Upper lobe of right lung (tissue), 1 donor: ENCODE measurements around the gene FAM162B. TPM values are rescaled to one million over a fixed set of nuclear protein-coding genes. Genes with fewer than 3 reads are reported as not detected.

Source experiments
- ATAC-seq: fragments of 200-7000 bp; cut with Tn5 transposase; one replicate; pipeline ENCODE4 v1.9.1; 2020; ENCODE audit warnings: mild to moderate bottlenecking, moderate library complexity
- DNase-seq: peaks from one replicate; pipeline ENCODE4 v3.0.0-alpha.2; 2020
- H3K27ac ChIP-seq: fragments of 200-600 bp; one replicate; pipeline ENCODE4 v1.8.0; 2022
- H3K27me3 ChIP-seq: fragments of 200-600 bp; one replicate; pipeline ENCODE4 v1.8.0; 2022; ENCODE audit warnings: mild to moderate bottlenecking
- H3K36me3 ChIP-seq: fragments of 200-600 bp; one replicate; pipeline ENCODE4 v1.8.0; 2022
- H3K4me1 ChIP-seq: fragments of 200-600 bp; one replicate; pipeline ENCODE4 v1.8.0; 2022
- H3K4me3 ChIP-seq: fragments of 200-600 bp; one replicate; pipeline ENCODE4 v1.8.0; 2022; ENCODE audit warnings: mild to moderate bottlenecking
- H3K9me3 ChIP-seq: fragments of 200-600 bp; one replicate; pipeline ENCODE4 v1.8.0; 2022
- CTCF ChIP-seq: fragments of 200-600 bp; IDR thresholded peaks from one replicate; pipeline ENCODE4 v1.8.0; 2022; ENCODE audit warnings: antibody characterized with exemption
- intact Hi-C: fragments of 100-400 bp; cut with DNase I; formaldehyde crosslinking; loops from one replicate; pipeline ENCODE4 v1.11.0; 2022
- long read RNA-seq: library from polyadenylated mRNA; unstranded; transcript quantifications from one replicate; pipeline ENCODE4 v2.0.0, GENCODE V29; 2021
- total RNA-seq: library from RNA; stranded (reverse); fragmentation: NEBNext Ultra II Directional; extraction: Animal tissue kit (Norgen Biotek cat#: 25700); gene quantifications from one replicate; pipeline ENCODE4 v1.2.1, GENCODE V29; 2021
- donor health status: DM: no; HTN: yes; CAD: no; lungs with severe emphysema.

Gene FAM162B
- total RNA-seq: 13.2 TPM
- long read RNA-seq, transcript FAM162B-201 (4 exons, 1,036 nt): major isoform, 19 of 26 reads
- long read RNA-seq, partial matches to known transcripts: 4 of 26 reads
- long read RNA-seq, other reads (novel, unspliced or antisense): 3 of 26 reads

- H3K4me1 ChIP-seq: peaks cover 10% of the 10 kb centered on the region
- ATAC-seq (peak; percentile 75), DNase-seq (no peak)
- no peaks in the 10 kb centered on the region for H3K9me3 ChIP-seq
- H3K36me3 ChIP-seq: no peaks in the 10 kb centered on the region
- peaks cover 30% of the 10 kb centered on the region for H3K27me3 ChIP-seq
- TF ChIP-seq CTCF: no peak
- peak within 1 kb of the TSS; percentile 47 for H3K27ac ChIP-seq
- intact Hi-C loops: no loop called here
- peak within 1 kb of the TSS; percentile 59 for H3K4me3 ChIP-seq
These were observed at the start of gene FAM162B for GRCh38 chr6:116764961-116765841. TSS of gene FAM162B (minus strand) at chr6:116765719. CDS start at chr6:116765576, 143 bp downstream.

- peaks cover 6% of the 10 kb centered on the region for H3K9me3 ChIP-seq
- TF ChIP-seq CTCF: no peak
- H3K4me3 ChIP-seq: no peak overlapping the region
- H3K36me3 ChIP-seq: no peaks in the 10 kb centered on the region
- no peak overlapping the region for H3K27ac ChIP-seq
- ATAC-seq (no peak), DNase-seq (no peak)
- no peaks in the 10 kb centered on the region for H3K4me1 ChIP-seq
- intact Hi-C loops: no loop called here
- no peaks in the 10 kb centered on the region for H3K27me3 ChIP-seq
These were observed 46.6 kb upstream of the FAM162B start for GRCh38 chr6:116812051-116812650.

- H3K27me3 ChIP-seq: no peaks in the 10 kb centered on the region
- TF ChIP-seq CTCF: no peak
- no peak for DNase-seq
- no peaks in the 10 kb centered on the region for H3K4me1 ChIP-seq
- intact Hi-C loops: no loop called here
- H3K4me3 ChIP-seq: no peak overlapping the region
- no peaks in the 10 kb centered on the region for H3K9me3 ChIP-seq
- no peak overlapping the region for H3K27ac ChIP-seq
- no peak for ATAC-seq
- no peaks in the 10 kb centered on the region for H3K36me3 ChIP-seq
These were observed 36.5 kb upstream of the FAM162B start for GRCh38 chr6:116801971-116802370.

- no peak for ATAC-seq
- Histone ChIP-seq H3K27me3 (no peaks in the 10 kb centered on the region), H3K36me3 (no peaks in the 10 kb centered on the region), H3K9me3 (no peaks in the 10 kb centered on the region), H3K27ac (no peak overlapping the region), H3K4me1 (no peaks in the 10 kb centered on the region), H3K4me3 (no peak overlapping the region)
- intact Hi-C loops: no loop called here
- TF ChIP-seq CTCF: no peak
- no peak for DNase-seq
These were observed 34.4 kb upstream of the FAM162B start for GRCh38 chr6:116799945-116800344.

GRCh38 chr6:116797585-116797984 is 32.1 kb upstream of the FAM162B start:
- Histone ChIP-seq H3K4me1 (no peaks in the 10 kb centered on the region), H3K36me3 (no peaks in the 10 kb centered on the region), H3K27ac (no peak overlapping the region), H3K4me3 (no peak overlapping the region), H3K27me3 (no peaks in the 10 kb centered on the region), H3K9me3 (no peaks in the 10 kb centered on the region)
- no peak for ATAC-seq
- DNase-seq: no peak
- no peak for TF ChIP-seq CTCF
- intact Hi-C loops: no loop called here
